SK-N-SH (cell line): ENCODE measurements around the gene BORCS5.

Experiments
- CHD2 ChIP-seq: fragments of 150-350 bp; IDR thresholded peaks from 2 replicates; pipeline ENCODE4 v1.6.1; 2018; ENCODE audit warnings: low read length; ENCODE audit not compliant: partially characterized antibody
- CTCF ChIP-seq: fragments of 200-600 bp; sonication (generic); IDR thresholded peaks from 2 replicates; pipeline ENCODE4 v1.6.1; 2017; ENCODE audit warnings: antibody characterized with exemption, mild to moderate bottlenecking, moderate library complexity
- EP300 ChIP-seq, 2 experiments: IDR thresholded peaks; 2 replicates each; pipeline versions ENCODE4 v1.4.0 to v1.6.1; 2012; ENCODE audit warnings: borderline replicate concordance in 1 of 2, low read depth in 1 of 2, low read length in 1 of 2
- EZH2phosphoT487 ChIP-seq: fragments of 200-600 bp; sonication (generic); IDR thresholded peaks from 2 replicates; pipeline ENCODE4 v1.6.1; 2017; ENCODE audit warnings: low read depth, mixed run types, mild to moderate bottlenecking, antibody characterized with exemption, moderate library complexity, borderline replicate concordance
- FOXM1 ChIP-seq: IDR thresholded peaks from 2 replicates; pipeline ENCODE4 v1.4.0; 2012; ENCODE audit warnings: low read depth, mild to moderate bottlenecking
- MAX ChIP-seq: IDR thresholded peaks from 2 replicates; pipeline ENCODE4 v1.4.0; 2012; ENCODE audit warnings: low read depth
- RAD21 ChIP-seq: IDR thresholded peaks from 2 replicates; pipeline ENCODE4 v1.6.1; 2012; ENCODE audit warnings: mild to moderate bottlenecking, low read length
- REST ChIP-seq: IDR thresholded peaks from 2 replicates; pipeline ENCODE4 v1.6.1; 2012; ENCODE audit warnings: mild to moderate bottlenecking, low read depth, low read length, moderate library complexity
- RFX5 ChIP-seq: IDR thresholded peaks from 2 replicates; pipeline ENCODE4 v1.6.1; 2012; ENCODE audit warnings: mild to moderate bottlenecking, improper control_type of control experiment, low read length
- SMC3 ChIP-seq: IDR thresholded peaks from 2 replicates; pipeline ENCODE4 v1.6.1; 2012; ENCODE audit warnings: low read depth, low read length, improper control_type of control experiment
- YY1 ChIP-seq: IDR thresholded peaks from 2 replicates; pipeline ENCODE4 v1.4.0; 2012; ENCODE audit warnings: low read depth, mild to moderate bottlenecking

GRCh38 chr12:12353276-12353675 is 3.6 kb upstream of the BORCS5 start:
- no peak for TF ChIP-seq CTCF
- TF ChIP-seq RFX5 = no peak
- TF ChIP-seq CHD2 = no peak
- TF ChIP-seq RAD21 = no peak
- no peak for TF ChIP-seq YY1
- TF ChIP-seq EP300 (IDR thresholded peaks at IDR 0.05; ENCODE audit: borderline replicate concordance in 1 of 2, low read depth in 1 of 2, low read length in 1 of 2) = no peak
- no peak for TF ChIP-seq EZH2phosphoT487
- TF ChIP-seq REST = no peak
- TF ChIP-seq FOXM1 = no peak
- TF ChIP-seq MAX = no peak
- no peak for TF ChIP-seq SMC3
